Gastrocnemius medialis (tissue), 4 donors: Measurements from ENCODE around the gene PTPRF.

Experiments used
- CTCF ChIP-seq, 5 experiments: fragments of 450-650 bp in 3 of 5; fragments of 200-600 bp in 2 of 5; sonication (generic) in 2 of 5; IDR thresholded peaks in 4 of 5; conservative IDR thresholded peaks in 1 of 5; 1 replicate in 4 of 5; 2 replicates in 1 of 5; pipeline ENCODE4 v1.5.1; 2016 to 2019; ENCODE audit warnings: antibody characterized with exemption in 5 of 5, mild to moderate bottlenecking in 3 of 5, moderate library complexity in 3 of 5
- POLR2A ChIP-seq, 2 donors: fragments of 450-650 bp; IDR thresholded peaks; one replicate each; pipeline ENCODE4 v1.6.1; 2017; ENCODE audit warnings: antibody characterized with exemption in 2 of 2, mild to moderate bottlenecking in 2 of 2, moderate library complexity in 2 of 2

GRCh38 chr1:43583058-43583457 is 52.4 kb downstream of the PTPRF start:
- TF ChIP-seq CTCF (IDR thresholded peaks at IDR 0.05 in 4 of 5, conservative IDR thresholded peaks at IDR 0.05 in 1 of 5), result no peak
- TF ChIP-seq POLR2A (IDR thresholded peaks at IDR 0.05), result no peak
